ENCODE results near the gene DKC1.

DKC1 gene

DNA sequence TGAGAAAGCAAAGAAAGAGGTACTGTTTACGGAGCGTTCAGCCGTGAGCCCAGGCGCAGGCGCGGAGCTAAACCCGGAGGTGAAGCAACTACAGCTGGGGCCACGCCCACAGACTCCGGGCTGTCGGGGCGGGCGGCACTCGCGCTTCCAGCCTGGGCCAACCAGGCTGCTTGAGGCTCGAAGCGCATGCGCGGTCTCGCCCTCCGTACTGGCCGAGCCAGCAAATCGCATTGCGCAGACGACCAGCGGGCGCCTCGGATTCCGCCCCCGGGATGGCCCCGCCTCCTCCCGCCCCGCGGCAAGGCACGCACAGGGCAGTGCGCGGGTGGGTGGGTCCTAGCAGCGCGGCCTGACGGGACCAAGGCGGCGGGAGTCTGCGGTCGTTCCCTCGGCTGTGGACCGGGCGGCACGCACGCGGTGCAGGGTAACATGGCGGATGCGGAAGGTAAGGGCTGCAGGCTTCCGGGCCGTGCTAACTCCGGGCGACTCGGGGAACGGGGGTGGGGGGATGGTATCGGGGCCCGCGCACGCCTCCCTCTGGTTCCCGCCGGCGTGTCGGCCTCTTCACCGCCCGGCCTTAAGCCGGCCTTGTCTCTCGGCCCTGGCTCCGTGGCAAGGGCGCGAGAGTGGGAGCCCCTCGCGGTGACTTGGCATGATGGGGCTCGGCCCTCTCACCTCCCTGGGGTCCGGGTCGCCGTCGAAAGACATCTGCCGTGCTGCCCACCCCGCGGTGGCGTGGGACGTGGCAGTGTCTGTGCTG lies at the start of gene DKC1:
Gene DKC1, plus strand, starts transcription at position 328 of the 760 bp plus-strand sequence. Its CDS starts 102 bp downstream, at position 430.
- DNase-seq (ENCODE audit: low read depth): peak; percentile 84

DNA sequence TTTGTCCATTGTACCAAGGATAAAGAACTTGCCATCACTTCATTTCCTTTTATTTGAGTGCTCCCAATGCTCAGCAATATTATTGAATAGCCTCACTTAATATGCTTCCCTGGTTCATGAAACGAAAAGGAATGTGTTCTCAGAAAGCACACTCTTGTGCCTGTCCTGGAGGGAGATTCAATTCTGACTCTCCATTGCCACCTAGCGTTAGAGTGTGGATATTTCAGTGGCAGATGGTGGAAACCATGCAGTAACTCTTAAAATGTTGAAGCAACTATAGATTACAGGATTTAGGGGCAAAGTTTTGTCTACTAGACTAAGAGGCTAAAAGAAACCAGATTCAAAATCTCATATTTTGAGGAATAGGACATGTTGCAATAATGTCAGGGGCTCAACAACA lies 47.7 kb upstream of the DKC1 start:
- DNase-seq (ENCODE audit: low read depth): no peak

DNA sequence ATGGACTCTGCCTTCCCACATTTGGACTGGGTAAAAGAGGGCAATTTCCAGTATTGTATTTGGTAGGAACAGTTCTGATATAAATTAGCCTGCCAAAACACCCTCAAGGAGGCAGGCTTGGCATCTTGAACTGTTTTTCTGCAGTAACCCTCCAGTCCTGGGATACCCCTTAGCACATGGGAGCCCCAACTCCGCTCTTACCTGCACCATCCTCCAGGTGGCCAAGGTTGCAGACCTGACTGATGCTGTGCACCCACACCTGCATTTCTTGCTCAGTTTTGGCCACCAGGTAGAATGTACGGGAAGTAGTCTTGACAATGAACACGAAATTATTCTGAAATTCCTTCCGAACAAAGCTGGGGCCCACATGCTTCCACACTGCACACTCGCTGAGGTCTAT lies 46.8 kb upstream of the DKC1 start:
- no peak for DNase-seq (ENCODE audit: low read depth)

DNA sequence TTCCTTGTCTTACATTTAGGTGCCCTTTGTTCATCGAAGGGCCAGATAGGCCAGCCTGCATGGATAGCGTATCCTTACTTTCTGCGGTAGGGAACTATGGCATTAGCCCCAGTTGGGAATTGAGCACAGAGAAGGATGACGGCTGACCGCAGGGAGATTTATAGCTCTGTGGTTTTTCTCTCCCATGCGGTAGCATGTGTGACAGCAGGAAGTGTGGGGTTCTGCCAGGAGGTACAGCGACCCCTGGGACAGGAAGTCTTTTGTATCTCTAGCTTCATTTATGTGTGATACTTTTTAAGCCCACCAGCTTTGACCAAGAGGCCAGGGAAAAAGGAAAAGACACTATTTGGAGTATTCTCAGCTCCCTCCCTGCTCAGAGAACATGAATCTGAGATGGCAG lies 44.8 kb upstream of the DKC1 start:
- DNase-seq (ENCODE audit: low read depth): peak; percentile 53

DNA sequence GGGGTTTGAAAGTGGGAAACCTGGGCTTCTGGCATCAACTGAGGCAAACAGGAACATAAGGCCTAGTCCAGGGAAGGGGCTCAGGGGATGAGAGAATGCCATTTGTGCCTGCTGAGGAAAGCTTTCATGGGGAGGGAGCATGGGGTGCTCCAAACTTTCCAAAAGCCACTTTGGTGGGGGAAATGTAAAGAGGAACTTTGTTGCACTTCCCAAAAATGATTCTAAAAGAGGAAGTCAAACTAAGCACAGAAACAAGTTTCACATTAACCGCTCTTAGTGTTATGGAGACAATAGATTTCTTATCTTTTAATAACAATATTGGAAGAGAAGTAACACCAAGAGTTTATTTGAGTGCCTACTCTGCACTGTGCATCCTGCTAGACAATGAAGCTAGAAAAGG lies 44.0 kb upstream of the DKC1 start:
- no peak for DNase-seq (ENCODE audit: low read depth)

DNA sequence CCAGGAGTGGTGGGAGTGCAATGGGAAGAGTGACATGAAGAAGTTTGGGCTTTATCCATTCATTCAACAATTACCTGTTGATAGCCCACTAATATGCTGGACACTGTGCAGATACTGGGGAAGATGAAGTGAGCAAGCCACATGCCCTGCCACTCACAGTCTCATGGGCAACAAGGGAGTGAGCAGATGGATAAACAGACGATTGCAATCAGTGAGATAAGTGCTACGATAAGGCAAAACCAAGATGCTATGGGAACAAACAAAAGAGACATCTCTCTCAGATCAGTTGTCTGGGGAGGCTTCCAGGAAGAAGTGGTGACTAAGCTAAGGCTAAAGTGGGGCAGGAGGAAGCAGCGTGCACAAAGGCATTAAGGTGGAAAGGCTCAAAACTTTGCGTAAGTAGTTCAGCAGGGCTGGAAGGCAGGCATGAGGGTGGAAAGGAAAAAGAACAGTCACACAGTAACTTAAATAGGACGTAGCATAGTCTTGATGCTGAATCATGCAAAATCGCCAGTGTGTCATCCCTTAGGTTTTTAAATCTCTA lies 43.5 kb upstream of the DKC1 start:
- DNase-seq (ENCODE audit: low read depth): no peak

DNA sequence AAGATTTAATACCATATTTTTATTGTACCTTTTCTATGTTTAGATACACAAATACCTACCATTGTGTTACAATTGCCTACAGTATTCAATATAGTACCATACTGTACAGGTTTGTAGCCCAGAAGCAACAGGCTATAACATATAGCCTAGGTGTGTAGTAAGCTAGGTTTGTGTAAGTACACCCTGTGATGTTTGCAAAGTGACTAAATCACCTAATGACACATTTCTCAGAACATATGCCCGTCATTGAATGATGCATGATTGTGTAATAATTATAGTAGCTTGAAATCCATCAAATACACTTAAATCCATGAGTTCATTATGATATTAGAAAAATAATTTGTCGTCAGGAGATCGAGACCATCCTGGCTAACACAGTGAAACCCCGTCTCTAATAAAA lies 42.6 kb upstream of the DKC1 start:
- DNase-seq (ENCODE audit: low read depth): no peak

DNA sequence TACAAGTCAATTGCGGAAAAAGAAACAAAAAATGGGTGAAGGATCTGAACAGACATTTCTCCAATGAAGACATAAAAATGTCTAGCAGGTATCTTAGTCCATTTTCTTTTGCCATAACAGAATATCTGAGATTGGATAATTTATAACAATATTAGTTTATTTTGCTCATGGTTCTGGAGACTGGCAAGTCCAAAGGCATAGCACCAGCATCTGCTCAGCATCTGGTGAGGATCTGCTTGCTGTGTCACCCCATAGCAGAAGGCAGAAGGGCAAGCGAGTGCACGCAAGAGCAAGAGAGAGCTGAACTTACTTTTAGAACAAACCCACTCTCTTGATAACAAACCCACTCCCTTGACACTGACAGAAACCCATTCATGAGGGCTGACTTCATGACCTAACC lies 41.5 kb upstream of the DKC1 start:
- no peak for DNase-seq (ENCODE audit: low read depth)

DNA sequence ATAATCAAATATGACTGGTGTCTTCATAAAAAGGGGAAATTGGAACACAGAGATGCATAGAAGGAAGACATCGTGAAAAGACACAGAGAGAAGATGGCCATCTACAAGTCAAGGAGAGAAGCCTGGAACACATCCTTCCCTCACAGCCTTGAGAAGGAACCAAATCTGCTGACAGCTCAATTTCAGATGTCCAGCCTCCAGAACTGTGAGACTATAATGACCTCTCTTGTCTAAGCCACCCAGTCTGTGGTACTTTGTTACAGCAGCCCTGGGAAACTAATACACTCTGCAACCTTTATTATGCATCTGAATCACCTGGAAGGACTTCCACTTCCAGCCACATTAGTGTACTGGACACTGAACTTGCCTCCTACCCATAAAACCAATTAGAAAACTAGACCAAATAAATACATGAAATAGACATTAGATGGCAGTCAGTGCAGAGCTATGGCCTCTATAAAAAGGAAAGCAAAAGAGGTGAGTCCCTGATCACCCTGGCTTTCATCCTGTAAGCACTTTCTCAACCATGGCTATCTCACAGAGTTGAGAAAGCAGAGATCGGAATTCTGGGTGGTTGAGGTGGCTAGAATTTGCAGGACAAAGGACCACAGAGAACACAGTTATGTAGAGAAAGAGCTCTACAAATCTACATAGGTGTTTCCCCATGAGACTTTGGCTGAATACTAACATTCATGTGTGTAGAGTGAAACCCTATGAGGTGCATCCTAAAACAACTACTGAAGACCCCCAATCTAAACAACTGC lies 37.5 kb upstream of the DKC1 start:
- no peak for DNase-seq (ENCODE audit: low read depth)

DNA sequence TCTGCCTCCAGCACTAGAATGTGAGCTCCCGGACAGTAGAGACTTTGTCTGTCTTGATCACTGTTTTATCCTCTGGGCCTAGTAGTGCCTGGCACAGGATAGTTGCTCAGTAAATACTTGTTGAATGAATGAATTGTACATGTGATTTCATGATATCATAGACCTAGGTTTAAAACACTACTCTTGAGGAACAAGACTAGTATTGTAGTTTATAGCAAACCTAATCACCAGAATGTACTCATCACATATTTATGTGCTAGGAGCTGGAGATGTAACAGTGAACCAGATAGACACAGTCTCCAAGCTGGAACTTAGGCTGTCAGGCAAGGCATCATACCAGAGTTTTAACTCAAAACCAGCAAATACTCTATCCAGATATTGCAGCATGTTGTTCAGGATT lies 35.2 kb upstream of the DKC1 start:
- DNase-seq (ENCODE audit: low read depth): no peak

DNA sequence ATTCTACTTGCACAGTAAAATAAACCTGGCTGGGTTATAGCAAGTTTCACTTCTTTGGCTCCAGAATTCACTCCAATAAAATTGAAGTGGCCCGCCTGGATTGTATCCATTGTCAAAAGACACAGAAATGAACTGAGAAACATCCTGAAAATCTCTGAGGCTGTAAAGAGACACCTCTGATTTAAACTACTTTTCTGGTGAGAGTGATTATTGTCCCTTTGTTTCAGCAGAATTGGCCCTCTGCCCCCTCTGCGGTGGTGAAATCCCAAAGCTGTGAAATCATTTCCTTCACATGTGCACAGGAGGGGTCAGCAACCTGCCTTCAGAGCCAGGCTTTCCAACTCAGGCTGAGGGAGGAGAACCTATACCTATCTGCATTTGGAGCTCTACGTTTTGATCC lies 34.8 kb upstream of the DKC1 start:
- no peak for DNase-seq (ENCODE audit: low read depth)

DNA sequence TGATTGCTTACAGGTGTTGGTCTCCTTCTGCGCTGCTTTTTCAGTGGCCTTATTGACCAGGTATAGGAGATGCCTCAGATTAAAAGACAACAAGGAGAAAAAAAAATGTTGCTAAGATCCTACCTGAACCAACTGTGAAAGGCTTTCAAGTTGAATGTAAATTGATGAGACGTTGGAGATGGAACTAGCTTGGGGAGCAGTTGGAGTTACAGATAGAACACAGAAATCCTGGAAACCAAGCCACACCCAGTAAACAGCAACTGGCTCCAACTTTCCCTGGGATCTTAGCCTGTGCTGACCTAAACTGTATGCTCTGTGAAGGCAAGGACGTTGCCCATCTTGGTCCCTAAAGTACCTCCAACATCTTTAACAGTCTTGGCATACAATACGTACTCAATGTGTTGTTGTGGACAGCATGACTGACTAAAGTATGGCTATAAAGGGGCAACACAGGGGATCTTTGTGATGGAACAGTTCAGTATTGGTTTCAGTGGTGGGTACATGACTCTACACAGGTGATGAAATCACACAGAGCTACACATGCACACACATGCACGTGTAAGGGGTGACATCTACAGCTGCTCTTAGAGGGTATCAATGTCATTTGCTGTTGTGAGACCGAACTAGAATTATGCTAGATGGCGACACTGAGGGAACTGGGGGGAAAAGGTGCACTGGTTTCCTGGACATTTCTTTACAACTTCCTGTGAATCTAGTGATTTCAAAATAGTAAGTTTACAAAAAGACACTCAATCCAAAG lies 34.1 kb upstream of the DKC1 start:
- no peak for DNase-seq (ENCODE audit: low read depth)

DNA sequence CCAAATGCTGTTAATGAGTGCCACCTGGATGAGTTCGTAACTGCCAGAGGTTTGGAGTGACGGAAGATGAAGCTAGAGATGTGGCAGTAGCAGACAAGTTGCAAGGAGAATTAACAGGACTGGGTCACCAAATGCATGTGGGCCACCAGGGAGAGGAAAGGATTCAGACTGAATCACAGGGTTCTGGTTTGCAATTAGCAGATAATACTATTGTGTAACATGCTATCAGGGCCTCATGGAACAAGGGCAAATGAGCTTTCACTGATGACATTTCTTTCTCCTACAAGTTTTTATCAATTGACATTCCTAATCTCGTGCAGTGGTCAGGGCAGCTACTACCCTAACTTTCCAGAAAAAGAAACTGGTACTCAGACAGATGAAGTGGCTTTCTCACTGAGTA lies 33.2 kb upstream of the DKC1 start:
- no peak for DNase-seq (ENCODE audit: low read depth)

DNA sequence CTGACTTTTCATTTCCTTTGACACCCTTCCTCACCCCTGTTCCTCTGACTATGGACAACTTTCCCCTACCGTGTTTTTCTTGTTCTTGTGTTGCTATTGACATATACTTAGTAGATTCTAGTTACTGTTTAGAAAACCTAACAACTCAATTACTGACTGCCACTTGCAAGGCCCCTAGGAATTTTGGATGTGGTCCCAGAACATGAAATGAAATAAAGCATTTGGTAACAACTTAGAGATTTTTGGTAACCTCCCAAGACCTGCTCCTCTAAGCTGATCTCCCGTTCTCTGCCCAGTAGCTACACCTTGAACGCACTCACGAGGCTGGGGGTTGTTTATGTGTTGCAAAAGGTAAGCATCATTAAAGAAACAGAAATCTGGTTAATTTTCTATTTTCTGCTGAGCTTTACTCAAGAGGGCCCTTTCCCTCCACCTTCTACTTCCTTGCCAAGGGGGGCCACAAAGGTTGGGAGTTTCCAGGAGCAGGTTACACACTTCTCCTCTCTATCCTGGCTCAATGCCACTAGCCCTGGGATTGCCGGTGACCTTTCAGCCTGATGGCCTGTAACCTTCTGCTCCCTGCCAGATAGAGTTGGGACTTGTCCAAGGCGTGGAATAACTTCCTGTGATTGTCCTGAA lies 32.3 kb upstream of the DKC1 start:
- DNase-seq (ENCODE audit: low read depth): no peak

DNA sequence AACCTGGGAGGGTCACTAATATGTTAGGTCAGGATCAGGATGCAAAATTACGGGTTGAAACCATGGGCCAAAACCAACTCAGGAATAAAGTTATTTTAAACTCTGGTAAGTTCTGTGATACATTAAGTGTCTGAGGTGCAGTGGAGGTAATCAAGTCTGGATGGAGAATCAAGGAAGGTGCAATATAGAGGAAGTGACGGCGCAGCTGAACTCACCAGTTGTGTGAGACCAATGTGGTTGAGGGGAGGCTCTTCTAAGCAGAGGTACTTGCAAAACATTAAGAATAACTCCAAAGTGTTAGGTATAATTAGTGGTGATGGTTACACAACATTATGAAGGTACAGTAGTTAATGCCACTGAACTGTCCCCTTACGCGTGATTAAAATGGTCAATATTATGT lies 31.5 kb upstream of the DKC1 start:
- no peak for DNase-seq (ENCODE audit: low read depth)

DNA sequence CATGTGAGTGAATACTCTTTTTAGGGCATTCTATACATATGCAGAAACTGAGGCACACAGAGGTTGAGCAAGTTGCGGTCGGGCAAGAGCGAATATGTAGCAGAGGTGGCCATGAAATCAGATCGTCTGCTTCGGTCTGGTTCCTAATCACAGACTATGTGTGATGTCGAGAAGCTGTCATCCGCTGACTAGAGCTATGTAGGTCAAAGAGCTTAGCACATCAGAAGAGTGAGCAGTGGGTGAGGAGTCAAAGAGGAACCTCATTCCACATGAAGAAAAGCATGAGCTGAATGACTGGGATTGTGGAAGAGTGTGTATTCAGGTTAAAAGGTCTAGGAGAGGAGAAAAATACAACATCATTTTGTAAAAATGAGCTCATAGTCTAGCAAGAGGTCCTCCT lies 30.8 kb upstream of the DKC1 start:
- no peak for DNase-seq (ENCODE audit: low read depth)

DNA sequence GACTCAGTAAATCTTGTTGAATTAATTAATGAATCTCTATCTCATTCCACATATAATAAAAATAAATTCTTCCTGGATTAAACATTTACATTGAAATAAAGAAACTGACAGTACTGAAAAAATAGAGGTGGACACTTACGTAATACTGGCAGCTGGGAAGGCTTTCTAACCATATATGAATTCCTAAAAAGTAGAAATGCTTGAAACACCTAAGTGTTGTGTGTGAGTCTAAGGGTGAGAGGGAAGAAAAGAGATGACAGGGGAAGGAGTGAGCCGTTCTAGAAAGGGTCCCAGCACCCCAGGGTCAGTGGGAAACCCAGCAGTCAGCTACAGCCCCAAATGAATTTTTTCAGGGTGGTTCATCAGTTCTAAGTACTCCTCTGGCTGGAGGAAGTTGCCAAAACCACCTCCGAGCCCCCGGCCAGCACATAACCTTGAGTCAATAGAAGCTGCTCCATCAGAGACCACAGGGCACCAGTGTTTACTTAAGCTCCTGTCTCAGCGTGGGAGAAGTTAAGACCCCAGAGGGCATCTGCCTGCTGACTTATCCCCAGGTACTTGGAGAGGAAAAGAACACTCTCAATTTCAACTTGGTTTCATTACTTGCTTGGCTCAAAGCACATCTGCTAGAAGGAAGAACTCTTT lies 30.1 kb upstream of the DKC1 start:
- DNase-seq (ENCODE audit: low read depth): no peak

DNA sequence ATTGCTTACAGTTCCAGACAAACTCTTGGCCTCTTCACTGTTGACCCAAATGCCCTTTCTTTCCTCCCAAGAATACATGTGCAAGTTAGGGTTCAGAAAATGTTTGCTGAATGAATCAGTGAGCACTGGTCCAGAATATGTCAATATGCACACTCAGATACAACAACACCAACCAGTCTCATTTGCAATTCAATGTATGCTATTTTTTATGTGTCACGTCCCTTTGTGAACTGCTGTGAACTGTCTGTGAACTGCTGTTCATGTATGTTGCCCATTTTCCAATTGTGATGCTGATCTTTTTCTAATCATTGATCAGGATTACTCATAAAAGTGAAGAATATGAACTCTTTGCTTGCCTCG lies 29.6 kb upstream of the DKC1 start:
- no peak for DNase-seq (ENCODE audit: low read depth)

DNA sequence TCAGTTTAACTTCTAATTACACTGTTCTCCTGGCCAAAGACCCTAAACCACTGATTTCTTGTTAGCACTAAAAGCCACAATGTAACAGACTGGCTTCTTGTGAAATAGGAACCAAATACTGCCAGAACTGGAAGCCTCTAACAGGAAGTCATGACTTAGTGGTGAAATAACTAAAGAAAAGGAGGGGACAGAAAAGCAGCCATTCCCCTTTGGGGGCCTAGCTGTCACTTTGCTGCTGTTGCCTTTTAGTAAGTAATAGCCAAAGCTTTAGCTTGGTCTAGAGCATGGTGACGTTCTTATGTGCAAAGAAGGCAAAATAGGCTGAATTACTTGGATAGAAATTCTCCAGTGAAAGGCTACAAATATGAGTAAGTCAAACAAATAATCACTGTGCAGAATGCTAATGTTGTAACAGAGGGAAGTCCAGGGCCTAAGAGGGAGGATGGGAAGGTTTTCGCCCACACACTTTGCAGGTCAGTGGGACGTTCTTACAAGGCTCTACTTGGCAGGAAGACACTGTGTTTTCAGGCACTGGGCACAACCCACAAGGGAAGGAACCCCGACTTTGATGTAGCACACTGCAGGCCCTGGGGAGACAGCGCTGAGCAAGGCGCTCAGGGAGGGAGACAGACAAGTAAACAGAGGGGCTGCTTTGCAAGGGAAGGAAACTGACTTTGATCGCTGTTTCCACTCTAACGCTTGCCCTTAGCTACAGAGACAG lies 28.4 kb upstream of the DKC1 start:
- DNase-seq (ENCODE audit: low read depth): no peak

DNA sequence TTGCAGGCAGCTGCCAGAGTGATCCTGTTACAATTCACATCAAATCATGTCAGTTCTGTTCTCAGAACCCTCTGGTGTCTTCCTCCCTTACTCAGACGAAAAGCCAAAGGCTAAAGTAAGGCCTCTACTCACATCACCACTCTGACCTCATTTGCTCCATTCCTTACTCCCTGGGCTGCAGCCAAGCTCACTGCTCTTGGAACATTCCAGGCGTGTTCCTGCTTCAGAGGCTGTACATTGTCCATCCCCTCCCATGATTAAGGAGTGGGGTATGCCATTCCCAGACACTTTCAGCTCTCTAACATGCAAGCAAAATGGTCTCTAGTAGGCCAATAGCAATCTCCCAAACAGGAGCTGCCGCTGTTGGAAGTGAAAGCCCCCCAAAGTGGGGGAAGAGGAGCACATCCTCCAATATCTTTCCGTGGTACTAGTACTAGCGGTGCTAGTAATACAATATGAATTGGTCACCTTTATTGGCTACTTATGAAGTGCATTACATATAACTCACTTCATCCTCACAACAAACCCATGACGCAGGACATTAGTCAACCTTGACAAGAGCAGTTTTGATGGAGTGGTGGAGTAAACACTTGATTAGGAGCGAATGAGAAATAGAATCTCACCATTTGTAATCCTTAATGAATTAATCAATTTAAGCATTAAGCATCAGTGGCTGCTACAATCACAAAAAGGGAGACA lies 26.8 kb upstream of the DKC1 start:
- no peak for DNase-seq (ENCODE audit: low read depth)
